IPS-18a (cell line): ENCODE measurements around the gene CRABP2.

Experiments used
- H3K27ac ChIP-seq: one replicate; pipeline ENCODE4 v1.5.1; 2013; ENCODE audit warnings: low read length
- H3K27me3 ChIP-seq: one replicate; pipeline ENCODE4 v1.6.1; 2013; ENCODE audit warnings: mild to moderate bottlenecking, low read length; ENCODE audit not compliant: control insufficient read depth, insufficient read depth
- H3K36me3 ChIP-seq: one replicate; pipeline ENCODE4 v1.6.1; 2013; ENCODE audit warnings: low read depth, low read length; ENCODE audit not compliant: control insufficient read depth
- H3K4me1 ChIP-seq: one replicate; pipeline ENCODE4 v1.6.1; 2013; ENCODE audit warnings: low read depth, low read length; ENCODE audit not compliant: control insufficient read depth
- H3K4me3 ChIP-seq: one replicate; pipeline ENCODE4 v1.5.1; 2013; ENCODE audit warnings: low read length
- H3K9ac ChIP-seq: one replicate; pipeline ENCODE4 v1.6.1; 2013; ENCODE audit warnings: mild to moderate bottlenecking, low read length, moderate library complexity
- H3K9me3 ChIP-seq: one replicate; pipeline ENCODE4 v1.6.1; 2013; ENCODE audit warnings: low read depth, low read length; ENCODE audit not compliant: control insufficient read depth

CRABP2 gene

GRCh38 chr1:156740741-156741480 lies 35.5 kb upstream of the CRABP2 start, which contains the start of gene MRPL24:
Gene MRPL24 (minus strand): TSS chr1:156741088. CDS start chr1:156738704, 2,384 bp downstream.
- peaks cover 26% of the 10 kb centered on the region for H3K36me3 ChIP-seq
- H3K9me3 ChIP-seq = no peaks in the 10 kb centered on the region
- H3K4me1 ChIP-seq = peaks cover 21% of the 10 kb centered on the region
- H3K27ac ChIP-seq = peak within 1 kb of the TSS; percentile 72
- no peaks in the 10 kb centered on the region for H3K27me3 ChIP-seq
- H3K4me3 ChIP-seq = peak within 1 kb of the TSS; percentile 93
- H3K9ac ChIP-seq = peak within 1 kb of the TSS; percentile 88

- peaks cover 26% of the 10 kb centered on the region for H3K36me3 ChIP-seq
Measured at GRCh38 chr1:156740237-156740740, 34.9 kb upstream of the CRABP2 start.

GRCh38 chr1:156738916-156739315 lies 33.5 kb upstream of the CRABP2 start:
- peaks cover 22% of the 10 kb centered on the region for H3K36me3 ChIP-seq
- peaks cover 14% of the 10 kb centered on the region for H3K4me1 ChIP-seq
- no peaks in the 10 kb centered on the region for H3K27me3 ChIP-seq
- no peaks in the 10 kb centered on the region for H3K9me3 ChIP-seq
- H3K9ac ChIP-seq = no peak overlapping the region
- no peak overlapping the region for H3K4me3 ChIP-seq
- no peak overlapping the region for H3K27ac ChIP-seq

More at GRCh38 chr1:156740237-156740740, 34.9 kb upstream of the CRABP2 start:
- Histone ChIP-seq H3K4me1 (peaks cover 15% of the 10 kb centered on the region), H3K27ac (peak overlapping the region; percentile 72), H3K4me3 (peak overlapping the region; percentile 93), H3K9ac (peak overlapping the region; percentile 88), H3K9me3 (no peaks in the 10 kb centered on the region), H3K27me3 (no peaks in the 10 kb centered on the region)

GRCh38 chr1:156738407-156738806 lies 33.0 kb upstream of the CRABP2 start:
- Histone ChIP-seq H3K27me3 (no peaks in the 10 kb centered on the region), H3K9ac (no peak overlapping the region), H3K4me3 (no peak overlapping the region), H3K27ac (no peak overlapping the region), H3K9me3 (no peaks in the 10 kb centered on the region), H3K4me1 (peaks cover 14% of the 10 kb centered on the region), H3K36me3 (peaks cover 17% of the 10 kb centered on the region)

GRCh38 chr1:156733989-156734584 lies 28.7 kb upstream of the CRABP2 start:
- no peak overlapping the region for H3K27ac ChIP-seq
- no peak overlapping the region for H3K9ac ChIP-seq
- no peaks in the 10 kb centered on the region for H3K9me3 ChIP-seq
- H3K4me3 ChIP-seq = no peak overlapping the region
- H3K36me3 ChIP-seq = peaks cover 3% of the 10 kb centered on the region
- no peaks in the 10 kb centered on the region for H3K4me1 ChIP-seq
- no peaks in the 10 kb centered on the region for H3K27me3 ChIP-seq

GRCh38 chr1:156728599-156729462 lies 23.4 kb upstream of the CRABP2 start, which contains the start of gene ISG20L2:
Gene ISG20L2 (minus strand): TSS chr1:156728766. CDS start chr1:156727652, 1,114 bp downstream.
- peak within 1 kb of the TSS; percentile 100 for H3K4me3 ChIP-seq
- H3K36me3 ChIP-seq = peaks cover 21% of the 10 kb centered on the region
- H3K27me3 ChIP-seq = no peaks in the 10 kb centered on the region
- H3K9ac ChIP-seq = peak within 1 kb of the TSS; percentile 89
- peaks cover 20% of the 10 kb centered on the region for H3K4me1 ChIP-seq
- H3K27ac ChIP-seq = peak within 1 kb of the TSS; percentile 80
- no peaks in the 10 kb centered on the region for H3K9me3 ChIP-seq

- H3K9ac ChIP-seq = peak within 1 kb of the TSS; percentile 89
- H3K4me3 ChIP-seq = peak within 1 kb of the TSS; percentile 100
- no peaks in the 10 kb centered on the region for H3K27me3 ChIP-seq
- peaks cover 29% of the 10 kb centered on the region for H3K36me3 ChIP-seq
- H3K4me1 ChIP-seq = peaks cover 20% of the 10 kb centered on the region
- H3K9me3 ChIP-seq = no peaks in the 10 kb centered on the region
- H3K27ac ChIP-seq = peak within 1 kb of the TSS; percentile 80
Measured at GRCh38 chr1:156727926-156728598, 22.7 kb upstream of the CRABP2 start, which contains the start of gene METTL25B. Gene METTL25B (plus strand): TSS chr1:156728469. CDS start chr1:156729105, 636 bp downstream.

GRCh38 chr1:156727492-156727891 lies 22.1 kb upstream of the CRABP2 start:
- Histone ChIP-seq H3K9me3 (no peaks in the 10 kb centered on the region), H3K27me3 (no peaks in the 10 kb centered on the region), H3K4me1 (peaks cover 20% of the 10 kb centered on the region), H3K4me3 (peak overlapping the region; percentile 100), H3K36me3 (peaks cover 31% of the 10 kb centered on the region), H3K27ac (no peak overlapping the region), H3K9ac (peak overlapping the region; percentile 89)

GRCh38 chr1:156726549-156727226 lies 21.3 kb upstream of the CRABP2 start:
- no peak overlapping the region for H3K9ac ChIP-seq
- peaks cover 35% of the 10 kb centered on the region for H3K36me3 ChIP-seq
- no peak overlapping the region for H3K27ac ChIP-seq
- peaks cover 20% of the 10 kb centered on the region for H3K4me1 ChIP-seq
- no peaks in the 10 kb centered on the region for H3K27me3 ChIP-seq
- H3K4me3 ChIP-seq = peak overlapping the region; percentile 56
- H3K9me3 ChIP-seq = no peaks in the 10 kb centered on the region

- no peak overlapping the region for H3K27ac ChIP-seq
- peak overlapping the region; percentile 56 for H3K4me3 ChIP-seq
- no peak overlapping the region for H3K9ac ChIP-seq
- H3K9me3 ChIP-seq = no peaks in the 10 kb centered on the region
- peaks cover 44% of the 10 kb centered on the region for H3K36me3 ChIP-seq
- peaks cover 20% of the 10 kb centered on the region for H3K4me1 ChIP-seq
- no peaks in the 10 kb centered on the region for H3K27me3 ChIP-seq
Measured at GRCh38 chr1:156725683-156726280, 20.4 kb upstream of the CRABP2 start.
